B cell (primary cell): ENCODE data around the gene GMIP.

ENCODE experiments used
- EZH2 ChIP-seq: IDR thresholded peaks from 2 replicates; pipeline ENCODE4 v1.6.1; 2012; ENCODE audit warnings: borderline replicate concordance, low read depth, mild to moderate bottlenecking, moderate library complexity, low read length; ENCODE audit not compliant: insufficient read depth, poor library complexity, severe bottlenecking
- TF ChIP-seq, protein P1 (sequence below): fragments of 200-600 bp; IDR thresholded peaks from one replicate; pipeline ENCODE4 v1.8.0; 2022; ENCODE audit warnings: antibody characterized with exemption, mild to moderate bottlenecking

DNA sequence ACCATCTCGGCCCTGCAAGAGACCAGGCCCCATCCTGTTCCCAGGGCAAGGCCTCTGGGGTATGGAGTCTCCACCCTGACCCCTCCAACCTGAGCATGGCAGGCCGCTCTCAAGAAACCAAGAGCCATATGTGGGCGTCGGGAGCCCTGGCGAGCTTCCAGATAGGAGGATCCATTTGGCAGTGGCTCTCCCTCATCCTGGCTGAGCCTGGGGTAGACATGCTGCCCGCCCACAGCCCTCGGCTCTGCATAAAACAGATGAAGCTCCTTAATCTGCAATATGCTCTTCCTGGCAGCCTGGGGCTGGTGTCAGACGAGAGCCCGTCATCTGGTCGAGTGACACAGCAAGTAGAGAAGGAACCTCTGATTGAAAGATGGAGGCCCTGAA, 13.9 kb upstream of the GMIP start:
- no peak for TF ChIP-seq EZH2
- TF ChIP-seq, protein P1, sequence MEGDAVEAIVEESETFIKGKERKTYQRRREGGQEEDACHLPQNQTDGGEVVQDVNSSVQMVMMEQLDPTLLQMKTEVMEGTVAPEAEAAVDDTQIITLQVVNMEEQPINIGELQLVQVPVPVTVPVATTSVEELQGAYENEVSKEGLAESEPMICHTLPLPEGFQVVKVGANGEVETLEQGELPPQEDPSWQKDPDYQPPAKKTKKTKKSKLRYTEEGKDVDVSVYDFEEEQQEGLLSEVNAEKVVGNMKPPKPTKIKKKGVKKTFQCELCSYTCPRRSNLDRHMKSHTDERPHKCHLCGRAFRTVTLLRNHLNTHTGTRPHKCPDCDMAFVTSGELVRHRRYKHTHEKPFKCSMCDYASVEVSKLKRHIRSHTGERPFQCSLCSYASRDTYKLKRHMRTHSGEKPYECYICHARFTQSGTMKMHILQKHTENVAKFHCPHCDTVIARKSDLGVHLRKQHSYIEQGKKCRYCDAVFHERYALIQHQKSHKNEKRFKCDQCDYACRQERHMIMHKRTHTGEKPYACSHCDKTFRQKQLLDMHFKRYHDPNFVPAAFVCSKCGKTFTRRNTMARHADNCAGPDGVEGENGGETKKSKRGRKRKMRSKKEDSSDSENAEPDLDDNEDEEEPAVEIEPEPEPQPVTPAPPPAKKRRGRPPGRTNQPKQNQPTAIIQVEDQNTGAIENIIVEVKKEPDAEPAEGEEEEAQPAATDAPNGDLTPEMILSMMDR = no peak
